H9 (cell line): ENCODE measurements around the gene LRP1. TPM values are rescaled to one million over a fixed set of nuclear protein-coding genes. Genes with fewer than 3 reads are reported as not detected.
A peak's percentile ranks its signal among the peaks of the same experiment; 100 is the strongest.

Experiments used
- DNase-seq: peaks from one replicate; pipeline ENCODE4 v3.0.0-alpha.2; 2017
- H2AFZ ChIP-seq: one replicate; pipeline ENCODE4 v1.6.1; 2013; ENCODE audit warnings: mild to moderate bottlenecking, low read length, control low read depth, moderate library complexity
- H2AK5ac ChIP-seq: 2 replicates; pipeline ENCODE4 v1.6.1; 2013; ENCODE audit warnings: low read length, control low read depth, mixed read lengths; ENCODE audit not compliant: insufficient read length
- H2BK120ac ChIP-seq: one replicate; pipeline ENCODE4 v1.6.1; 2013; ENCODE audit warnings: low read depth, mild to moderate bottlenecking, low read length, control low read depth, inconsistent platforms; ENCODE audit not compliant: poor library complexity, severe bottlenecking
- H2BK12ac ChIP-seq: 2 replicates; pipeline ENCODE4 v1.6.1; 2013; ENCODE audit warnings: low read length, control low read depth, mixed read lengths, low read depth; ENCODE audit not compliant: insufficient read length
- H2BK15ac ChIP-seq: 2 replicates; pipeline ENCODE4 v1.6.1; 2013; ENCODE audit warnings: low read depth, low read length, control low read depth
- H2BK20ac ChIP-seq: one replicate; pipeline ENCODE4 v1.6.1; 2013; ENCODE audit warnings: low read depth, mild to moderate bottlenecking, low read length, control low read depth, inconsistent platforms; ENCODE audit not compliant: poor library complexity, severe bottlenecking
- H2BK5ac ChIP-seq: 2 replicates; pipeline ENCODE4 v1.6.1; 2013; ENCODE audit warnings: low read length, control low read depth, mixed read lengths; ENCODE audit not compliant: insufficient read length
- H3K14ac ChIP-seq: 2 replicates; pipeline ENCODE4 v1.6.1; 2013; ENCODE audit warnings: low read length, control low read depth; ENCODE audit not compliant: insufficient read depth
- H3K18ac ChIP-seq: 2 replicates; pipeline ENCODE4 v1.6.1; 2013; ENCODE audit warnings: low read depth, mild to moderate bottlenecking, mixed read lengths, low read length, control low read depth; ENCODE audit not compliant: insufficient read length
- H3K23ac ChIP-seq: 2 replicates; pipeline ENCODE4 v1.6.1; 2013; ENCODE audit warnings: low read length, control low read depth, mixed read lengths, low read depth; ENCODE audit not compliant: insufficient read length
- H3K23me2 ChIP-seq: 2 replicates; pipeline ENCODE4 v1.6.1; 2013; ENCODE audit warnings: low read depth, mild to moderate bottlenecking, mixed read lengths, low read length, control low read depth; ENCODE audit not compliant: insufficient read length, poor library complexity, severe bottlenecking
- H3K27ac ChIP-seq: 2 replicates; pipeline ENCODE4 v1.5.1; 2013; ENCODE audit warnings: low read length, control low read depth, mixed read lengths, low read depth; ENCODE audit not compliant: insufficient read length
- H3K27me3 ChIP-seq: 2 replicates; pipeline ENCODE4 v1.6.1; 2013; ENCODE audit warnings: low read length, control low read depth, inconsistent platforms; ENCODE audit not compliant: insufficient read depth
- H3K4ac ChIP-seq: 2 replicates; pipeline ENCODE4 v1.6.1; 2013; ENCODE audit warnings: low read depth, mild to moderate bottlenecking, control low read depth, inconsistent platforms, low read length, moderate library complexity
- H3K4me1 ChIP-seq: 2 replicates; pipeline ENCODE4 v1.6.1; 2013; ENCODE audit warnings: low read length, control low read depth, inconsistent platforms; ENCODE audit not compliant: insufficient read depth
- H3K4me2 ChIP-seq: 2 replicates; pipeline ENCODE4 v1.6.1; 2013; ENCODE audit warnings: low read length, control low read depth, mixed read lengths; ENCODE audit not compliant: insufficient read length, insufficient read depth
- H3K56ac ChIP-seq: 2 replicates; pipeline ENCODE4 v1.6.1; 2013; ENCODE audit warnings: low read depth, mild to moderate bottlenecking, mixed read lengths, low read length, control low read depth; ENCODE audit not compliant: insufficient read length
- H3K79me1 ChIP-seq: 2 replicates; pipeline ENCODE4 v1.6.1; 2013; ENCODE audit warnings: low read depth, mild to moderate bottlenecking, moderate library complexity, low read length, control low read depth, inconsistent platforms; ENCODE audit not compliant: insufficient read depth, poor library complexity, severe bottlenecking
- H3K79me2 ChIP-seq: 2 replicates; pipeline ENCODE4 v1.6.1; 2013; ENCODE audit warnings: low read length, control low read depth, inconsistent platforms; ENCODE audit not compliant: insufficient read depth
- H3K9ac ChIP-seq: 2 replicates; pipeline ENCODE4 v1.6.1; 2013; ENCODE audit warnings: low read length, control low read depth, mixed read lengths; ENCODE audit not compliant: insufficient read length; ENCODE audit errors: extremely low read depth
- H3K9me3 ChIP-seq: one replicate; pipeline ENCODE4 v1.6.1; 2013; ENCODE audit warnings: low read depth, low read length, inconsistent platforms; ENCODE audit not compliant: control insufficient read depth
- H3T11ph ChIP-seq: one replicate; pipeline ENCODE4 v1.6.1; 2013; ENCODE audit warnings: mild to moderate bottlenecking, low read length, control low read depth, inconsistent platforms
- H4K20me1 ChIP-seq: one replicate; pipeline ENCODE4 v1.6.1; 2013; ENCODE audit not compliant: control insufficient read depth, insufficient read length, insufficient read depth
- H4K5ac ChIP-seq: 2 replicates; pipeline ENCODE4 v1.6.1; 2013; ENCODE audit warnings: low read depth, mild to moderate bottlenecking, mixed read lengths, low read length, control low read depth; ENCODE audit not compliant: insufficient read length
- H4K8ac ChIP-seq: replicated peaks from 2 replicates; pipeline ENCODE4 v1.6.1; 2013; ENCODE audit warnings: low read length, control low read depth, mixed read lengths, low read depth; ENCODE audit not compliant: insufficient read length
- H4K91ac ChIP-seq: 2 replicates; pipeline ENCODE4 v1.6.1; 2013; ENCODE audit warnings: low read depth, mild to moderate bottlenecking, moderate library complexity, mixed read lengths, low read length, control low read depth; ENCODE audit not compliant: insufficient read length
- H3K27ac Mint-ChIP-seq, 3 experiments: 2 replicates in 2 of 3; 3 replicates in 1 of 3; pipeline ENCODE4 v1.8.0; 2020 to 2021; ENCODE audit warnings: mixed read lengths in 3 of 3, mild to moderate bottlenecking in 1 of 3, moderate library complexity in 1 of 3
- H3K27me3 Mint-ChIP-seq: 2 replicates; pipeline ENCODE4 v1.8.0; 2021; ENCODE audit warnings: low read depth, mild to moderate bottlenecking, moderate library complexity, mixed read lengths
- H3K36me3 Mint-ChIP-seq, 3 experiments: 2 replicates in 2 of 3; 3 replicates in 1 of 3; pipeline ENCODE4 v1.8.0; 2020 to 2021; ENCODE audit warnings: low read depth in 3 of 3, mixed read lengths in 3 of 3; ENCODE audit not compliant: insufficient read depth in 1 of 3
- H3K4me1 Mint-ChIP-seq, 2 experiments: 2 replicates each; pipeline ENCODE4 v1.8.0; 2020; ENCODE audit warnings: mixed read lengths in 2 of 2
- H3K4me3 Mint-ChIP-seq, 2 experiments: 2 replicates in 1 of 2; 3 replicates in 1 of 2; pipeline ENCODE4 v1.8.0; 2020 to 2021; ENCODE audit warnings: mild to moderate bottlenecking in 2 of 2, mixed read lengths in 2 of 2, moderate library complexity in 1 of 2
- H3K9me3 Mint-ChIP-seq, 2 experiments: 2 replicates in 1 of 2; 3 replicates in 1 of 2; pipeline ENCODE4 v1.8.0; 2020; ENCODE audit warnings: mild to moderate bottlenecking in 2 of 2, mixed read lengths in 2 of 2, moderate library complexity in 1 of 2
- WGBS: extraction: QIAGEN DNeasy Blood & Tissue Kit; methylation state at CpG from one replicate; pipeline ENCODE4 v1.1.7; 2013; ENCODE audit warnings: missing lambda C conversion rate, low lambda C conversion rate, mixed read lengths; ENCODE audit not compliant: insufficient read length; ENCODE audit errors: extremely low coverage; 5-methylcytosine and 5-hydroxymethylcytosine counted together
- total RNA-seq: library from RNA; stranded (reverse); gene quantifications from 2 replicates; pipeline ENCODE4 v1.2.1, GENCODE V29; 2021
- TF ChIP-seq, protein P1 (sequence below): fragments of 200-600 bp; sonication (generic); conservative IDR thresholded peaks from 3 replicates; pipeline ENCODE4 v1.8.0; 2021; ENCODE audit warnings: antibody characterized with exemption, mild to moderate bottlenecking

LRP1 gene
- total RNA-seq, 1 experiment from 2014 or later = 115 TPM

DNA sequence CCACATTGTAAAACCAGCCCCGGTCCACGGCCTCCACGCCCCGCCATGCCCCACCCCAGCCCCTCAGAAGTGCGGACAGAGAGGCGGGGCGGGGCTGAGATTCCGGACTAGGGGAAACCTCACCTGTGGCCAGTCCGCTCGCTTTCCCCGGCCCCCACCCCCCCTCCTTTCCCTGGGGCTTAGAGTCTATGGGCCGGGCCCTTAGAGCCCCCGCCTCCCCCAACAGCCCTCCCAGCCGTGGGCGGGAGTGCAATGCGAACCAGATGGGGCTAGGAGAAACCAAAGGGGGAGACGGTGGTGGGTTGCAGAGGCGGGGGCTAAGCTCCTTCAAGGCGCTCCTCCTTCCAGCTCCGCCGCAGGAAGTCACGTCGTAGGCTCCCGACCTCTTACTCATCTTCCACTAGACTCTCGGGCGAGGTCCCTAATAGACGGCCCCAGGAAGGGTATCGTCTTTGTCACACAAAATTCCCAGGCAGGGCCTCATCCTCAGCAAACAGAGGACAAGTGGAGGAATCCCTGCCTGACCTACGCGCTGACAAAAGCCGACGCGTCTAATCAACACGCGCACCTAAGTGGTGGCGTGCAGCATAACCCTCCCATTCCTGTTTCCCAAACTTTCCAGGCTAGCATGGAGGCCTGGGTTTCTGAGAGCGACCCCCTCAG is 40.5 kb upstream of the LRP1 start:
- Histone ChIP-seq H4K91ac (no peak overlapping the region), H2BK15ac (no peak overlapping the region), H3K56ac (no peak overlapping the region), H3K9me3 (no peaks in the 10 kb centered on the region), H3K4ac (no peak overlapping the region), H3K18ac (peak overlapping the region; percentile 12), H3K27me3 (no peaks in the 10 kb centered on the region), H3K79me1 (no peaks in the 10 kb centered on the region), H2BK5ac (no peak overlapping the region), H4K5ac (no peak overlapping the region), H4K20me1 (no peaks in the 10 kb centered on the region), H2BK20ac (no peak overlapping the region), H3K79me2 (no peaks in the 10 kb centered on the region; the same call in 1 of the 2 replicates), H2BK12ac (no peak overlapping the region), H3K23me2 (peaks cover 9% of the 10 kb centered on the region), H3K27ac (peak overlapping the region; percentile 27), H3K23ac (no peak overlapping the region), H2AFZ (no peak overlapping the region), H3K9ac (peak overlapping the region; percentile 5), H3T11ph (no peak overlapping the region), H4K8ac (no peak overlapping the region), H3K4me1 (no peaks in the 10 kb centered on the region), H3K14ac (peak overlapping the region; percentile 7; the same call in 1 of the 2 replicates), H3K4me2 (peak overlapping the region; percentile 63), H2BK120ac (no peak overlapping the region), H2AK5ac (no peak overlapping the region)
- Mint-ChIP-seq H3K36me3 (peaks cover 9 to 29% (median 28%) of the 10 kb centered on the region in 3 experiments), H3K9me3 (no peaks in the 10 kb centered on the region; a peak in 1 of 5 replicates), H3K27ac (peak overlapping the region; percentile 97 to 100 (median 98)), H3K4me1 (peaks cover 41 to 47% of the 10 kb centered on the region in 2 experiments), H3K27me3 (no peaks in the 10 kb centered on the region), H3K4me3 (peak overlapping the region; percentile 79 to 91)
- peak; percentile 98 for DNase-seq
- no CpG with 5 or more reads among the region's 37 CpGs for WGBS
- TF ChIP-seq, protein P1, sequence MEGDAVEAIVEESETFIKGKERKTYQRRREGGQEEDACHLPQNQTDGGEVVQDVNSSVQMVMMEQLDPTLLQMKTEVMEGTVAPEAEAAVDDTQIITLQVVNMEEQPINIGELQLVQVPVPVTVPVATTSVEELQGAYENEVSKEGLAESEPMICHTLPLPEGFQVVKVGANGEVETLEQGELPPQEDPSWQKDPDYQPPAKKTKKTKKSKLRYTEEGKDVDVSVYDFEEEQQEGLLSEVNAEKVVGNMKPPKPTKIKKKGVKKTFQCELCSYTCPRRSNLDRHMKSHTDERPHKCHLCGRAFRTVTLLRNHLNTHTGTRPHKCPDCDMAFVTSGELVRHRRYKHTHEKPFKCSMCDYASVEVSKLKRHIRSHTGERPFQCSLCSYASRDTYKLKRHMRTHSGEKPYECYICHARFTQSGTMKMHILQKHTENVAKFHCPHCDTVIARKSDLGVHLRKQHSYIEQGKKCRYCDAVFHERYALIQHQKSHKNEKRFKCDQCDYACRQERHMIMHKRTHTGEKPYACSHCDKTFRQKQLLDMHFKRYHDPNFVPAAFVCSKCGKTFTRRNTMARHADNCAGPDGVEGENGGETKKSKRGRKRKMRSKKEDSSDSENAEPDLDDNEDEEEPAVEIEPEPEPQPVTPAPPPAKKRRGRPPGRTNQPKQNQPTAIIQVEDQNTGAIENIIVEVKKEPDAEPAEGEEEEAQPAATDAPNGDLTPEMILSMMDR = no peak
